TTC549 (cell line): ENCODE data around the gene SEC14L5.
"Not testable (repeated sequence)": the region's sequence is repeated elsewhere in the genome, so short reads cannot be mapped to it uniquely, and the experiment has no call there.

ENCODE experiments used
- FAIRE-seq: peaks from 2 replicates; lab custom pipeline; 2012; peaks lifted over from hg19 to GRCh38; lab: Jason Lieb, UNC

Gene SEC14L5

GRCh38 chr16:5042574-5043171 lies 84.5 kb downstream of the SEC14L5 start:
- no peak for FAIRE-seq

DNA sequence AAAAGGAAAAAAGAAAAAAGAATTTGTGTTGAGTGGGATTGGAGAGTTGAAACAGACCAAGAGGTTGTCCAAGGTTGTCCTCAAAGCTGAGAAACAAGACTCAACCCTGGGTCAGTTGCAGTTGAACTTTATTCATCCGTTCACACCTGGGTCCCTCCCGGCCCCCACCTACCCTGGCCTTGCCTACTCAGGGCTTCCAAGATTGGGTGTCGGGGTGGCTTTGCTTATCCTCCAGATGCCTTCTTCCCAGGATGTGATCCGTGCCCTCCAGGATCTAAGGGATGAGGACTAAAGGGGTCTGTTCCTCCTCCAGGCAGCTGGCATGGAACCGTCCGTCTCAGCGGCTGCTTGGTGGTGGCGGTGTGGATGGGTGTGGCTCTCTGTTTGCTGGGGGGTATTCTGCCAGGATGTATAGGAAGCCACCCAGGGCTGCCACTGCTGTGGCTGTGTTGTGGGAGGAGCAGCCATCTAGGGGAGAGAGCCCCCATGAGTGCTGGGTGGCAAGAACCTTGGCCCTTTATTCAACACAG lies 85.9 kb downstream of the SEC14L5 start:
- FAIRE-seq = no peak

DNA sequence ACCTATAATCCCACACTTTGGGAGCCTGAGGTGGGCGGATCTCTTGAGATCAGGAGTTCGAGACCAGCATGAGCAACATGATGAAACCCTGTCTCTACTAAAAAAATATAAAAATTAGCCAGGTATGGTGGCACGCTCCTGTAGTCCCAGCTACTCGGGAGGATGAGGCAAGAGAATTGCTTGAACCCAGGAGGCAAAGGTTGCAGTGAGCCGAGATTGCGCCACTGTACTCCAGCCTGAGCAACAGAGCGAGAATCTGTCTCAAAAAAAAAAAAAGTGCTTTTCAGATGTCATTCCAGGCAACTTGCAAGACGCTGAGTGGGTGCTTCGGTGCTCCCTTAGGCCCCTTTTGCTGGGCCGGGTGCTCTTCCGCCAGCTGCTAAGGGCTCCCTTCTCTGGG lies 86.5 kb downstream of the SEC14L5 start:
- not testable (repeated sequence) for FAIRE-seq

DNA sequence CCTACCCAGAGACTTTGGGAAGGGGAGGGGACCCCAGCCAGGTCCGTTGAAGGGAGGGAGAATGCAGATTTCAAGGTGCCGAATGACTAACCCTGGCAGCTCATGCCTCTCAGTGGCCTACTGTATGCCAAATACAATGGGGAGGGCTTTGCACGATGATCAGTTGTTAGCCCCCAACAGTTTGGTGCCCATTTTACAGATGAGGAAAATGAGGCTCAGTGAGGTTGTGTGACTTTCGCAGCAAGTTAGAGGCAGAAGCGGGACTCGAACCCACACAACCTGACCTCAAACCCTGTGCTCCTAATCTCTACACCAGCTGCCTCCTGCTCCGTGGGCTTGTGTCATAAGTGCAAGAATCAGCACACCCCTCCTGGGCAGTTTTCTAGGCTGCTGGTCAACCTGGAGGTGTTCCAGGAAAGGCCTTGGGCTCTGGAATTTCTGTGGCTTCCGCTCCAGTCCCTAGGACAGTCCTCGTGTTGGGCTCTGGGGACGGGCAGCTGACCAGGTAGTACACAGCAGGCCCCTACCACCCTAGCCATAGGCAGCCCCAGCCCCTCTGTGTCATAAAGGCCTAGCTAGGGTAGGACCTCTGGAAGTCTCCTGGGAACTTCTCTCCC lies 87.5 kb downstream of the SEC14L5 start:
- no peak for FAIRE-seq

DNA sequence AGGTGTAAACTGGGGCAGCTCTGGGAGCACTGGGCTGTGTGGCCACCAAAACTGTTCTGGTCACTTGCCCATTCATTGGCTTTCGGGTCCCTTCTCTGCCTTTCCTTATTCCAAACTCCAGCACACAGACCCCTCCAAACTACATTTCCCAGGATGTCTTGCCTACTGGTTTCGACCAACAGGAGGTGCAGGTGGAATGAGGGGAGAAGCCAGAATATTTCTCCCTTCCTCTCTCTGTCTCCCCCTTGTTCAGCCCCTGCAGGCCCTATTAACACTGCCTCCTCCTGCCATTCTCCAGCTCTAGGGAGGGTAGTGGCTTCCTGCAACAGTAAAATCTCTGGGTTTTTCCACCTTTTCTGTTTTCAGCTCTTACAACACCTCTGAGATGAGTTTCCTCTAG lies 88.8 kb downstream of the SEC14L5 start:
- no peak for FAIRE-seq

GRCh38 chr16:5054876-5055865 lies 97.0 kb downstream of the SEC14L5 start:
- no peak for FAIRE-seq

- FAIRE-seq = no peak
Measured at GRCh38 chr16:5056352-5056751, 98.2 kb downstream of the SEC14L5 start.

GRCh38 chr16:5058476-5058875 lies 100.3 kb downstream of the SEC14L5 start:
- no peak for FAIRE-seq

- no peak for FAIRE-seq
Measured at GRCh38 chr16:5059386-5060072, 101.4 kb downstream of the SEC14L5 start.

DNA sequence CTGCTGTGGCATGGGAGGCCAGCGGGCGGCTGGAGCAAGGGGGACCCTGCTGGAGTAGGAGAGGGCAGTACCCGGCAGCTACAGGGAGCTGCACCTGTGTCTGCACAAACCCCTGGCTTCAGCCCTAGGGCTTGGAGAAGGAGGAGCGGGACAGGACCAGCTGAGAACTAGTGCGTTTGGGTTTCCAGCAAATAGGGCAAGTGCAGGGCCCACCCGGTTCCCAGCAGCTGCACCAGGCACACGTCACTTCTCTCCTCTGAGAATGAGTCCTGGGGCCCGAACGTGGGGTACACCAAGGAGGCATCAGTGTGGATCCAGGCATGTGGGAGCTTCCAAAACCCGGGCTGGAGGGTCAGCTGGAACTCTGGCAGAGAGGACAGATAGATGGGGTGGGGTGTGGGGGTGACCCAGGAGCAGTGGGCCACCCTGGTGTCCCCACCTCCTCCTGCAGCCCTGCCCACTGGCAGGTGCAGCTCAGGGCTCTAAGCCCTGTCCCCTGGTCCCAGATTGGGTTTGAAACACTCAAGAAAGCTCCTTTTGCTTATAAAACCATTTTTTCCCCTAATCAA lies 102.0 kb downstream of the SEC14L5 start:
- FAIRE-seq = no peak

DNA sequence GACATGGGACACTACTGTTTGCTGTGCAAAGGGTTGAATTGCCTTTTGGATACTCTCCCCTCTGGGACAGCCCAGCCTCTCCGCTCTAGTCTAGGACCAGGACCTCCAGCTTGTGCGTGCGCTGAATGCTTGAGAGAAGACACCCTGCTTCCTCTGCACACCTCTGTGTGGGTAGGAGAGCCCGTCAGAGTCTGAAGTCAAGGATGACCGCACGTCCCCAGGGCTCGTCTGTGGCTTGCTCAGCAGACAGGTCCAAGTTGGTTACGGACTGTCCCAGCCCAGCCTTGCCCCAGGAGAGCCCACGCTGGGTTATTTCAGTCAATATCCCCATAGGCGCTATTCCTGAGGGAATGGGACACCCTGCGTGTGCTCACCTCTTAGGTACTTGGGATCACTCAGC lies 103.9 kb downstream of the SEC14L5 start:
- no peak for FAIRE-seq

DNA sequence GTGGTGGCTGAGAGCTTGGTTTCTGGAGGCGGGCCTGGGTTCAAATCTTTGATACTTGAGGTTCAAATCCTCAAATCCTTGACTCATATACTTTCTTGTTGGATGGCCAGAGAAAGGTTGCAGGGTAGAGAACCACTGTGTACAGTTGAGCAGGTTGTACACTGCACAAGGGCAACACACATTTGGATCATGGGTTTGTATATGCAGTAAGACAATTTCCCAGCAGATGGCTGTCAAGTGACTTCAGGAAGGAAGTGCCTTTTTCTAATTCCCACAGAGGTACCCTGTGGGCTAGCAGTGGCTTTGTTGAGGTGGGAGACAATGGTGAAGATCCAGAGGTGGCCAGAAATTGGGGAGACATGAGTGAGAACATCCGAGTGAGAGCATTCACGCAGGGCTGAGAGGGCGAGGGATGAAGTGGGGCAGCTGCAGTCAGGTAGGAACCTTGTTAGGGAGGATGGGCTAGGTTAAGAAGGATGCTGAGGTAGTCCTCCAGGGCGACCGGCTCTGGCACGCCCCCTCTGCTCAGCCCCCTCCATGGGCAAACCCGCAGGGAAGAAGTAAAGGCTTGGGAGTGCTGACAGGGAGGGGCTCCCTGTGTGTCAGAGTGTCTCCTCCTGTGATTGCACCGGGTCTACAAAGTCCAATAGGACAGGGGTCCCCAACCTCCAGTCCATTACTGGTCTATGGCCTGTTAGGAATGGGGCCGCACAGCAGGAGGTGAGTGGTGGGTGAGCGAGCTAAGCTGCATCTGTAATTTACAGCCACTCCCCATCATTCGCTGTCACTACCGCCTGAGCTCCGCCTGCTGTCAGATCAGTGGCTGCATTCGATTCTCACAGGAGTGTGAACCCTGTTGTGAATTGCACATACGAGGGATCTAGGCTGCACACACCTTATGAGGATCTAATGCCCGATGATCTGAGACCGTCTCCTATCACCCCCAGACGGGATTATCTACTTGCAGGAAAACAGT lies 104.9 kb downstream of the SEC14L5 start:
- FAIRE-seq = no peak

- no peak for FAIRE-seq
Measured at GRCh38 chr16:5064915-5065314, 106.8 kb downstream of the SEC14L5 start.

- no peak for FAIRE-seq
Measured at GRCh38 chr16:5065326-5065725, 107.2 kb downstream of the SEC14L5 start.

DNA sequence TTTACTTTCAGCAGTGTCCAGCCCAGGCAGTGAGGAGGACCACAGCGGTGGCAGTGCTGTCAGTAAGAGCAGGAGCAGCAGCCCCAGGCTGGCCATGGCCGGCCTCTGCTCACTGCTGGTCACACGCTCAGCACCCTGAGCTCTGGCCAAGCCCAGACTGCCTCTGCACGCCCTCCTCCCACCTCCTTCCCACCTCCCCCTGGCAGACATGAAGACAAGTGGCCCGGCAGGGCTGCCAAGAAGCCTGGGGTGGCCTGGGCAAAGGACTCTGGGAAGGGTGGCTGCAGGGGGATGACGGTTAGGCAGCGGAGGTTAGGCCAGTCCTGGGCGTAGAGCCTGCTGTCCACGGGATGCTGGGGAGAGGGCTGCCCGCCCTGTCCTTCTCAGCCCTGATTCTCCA lies 107.7 kb downstream of the SEC14L5 start, which contains the start of gene C16orf89:
TSS of gene C16orf89 (minus strand) at position 144 of the 400 bp plus-strand sequence. CDS start at position 96, 48 bp downstream.
- FAIRE-seq = no peak

DNA sequence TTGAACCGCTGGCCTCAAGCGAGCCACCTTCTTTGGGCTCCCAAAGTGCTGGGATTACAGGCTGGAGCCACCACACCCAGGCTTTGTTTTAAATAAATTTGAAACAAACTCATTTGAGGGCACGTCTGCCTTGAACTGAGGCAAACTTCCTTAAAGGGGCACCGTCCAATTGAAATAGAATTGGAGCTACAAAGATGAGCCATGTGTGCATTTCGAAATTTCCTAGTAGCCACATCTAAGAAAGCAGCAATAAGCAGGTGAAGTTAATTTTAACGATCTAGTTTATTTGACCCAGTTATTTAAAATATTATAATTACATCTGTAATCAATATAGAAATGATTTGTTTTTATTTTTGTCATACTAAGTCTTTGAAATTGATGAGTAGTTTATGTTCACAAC lies 108.4 kb downstream of the SEC14L5 start:
- no peak for FAIRE-seq
